ENCODE results near the gene AKAP9. TPM values are rescaled to one million over a fixed set of nuclear protein-coding genes. Genes with fewer than 3 reads are reported as not detected.
"Not testable (repeated sequence)": the region's sequence is repeated elsewhere in the genome, so short reads cannot be mapped to it uniquely, and the experiment has no call there.

Gene AKAP9
- total RNA-seq = 56.5 and 60.7 TPM in 2 replicates

DNA sequence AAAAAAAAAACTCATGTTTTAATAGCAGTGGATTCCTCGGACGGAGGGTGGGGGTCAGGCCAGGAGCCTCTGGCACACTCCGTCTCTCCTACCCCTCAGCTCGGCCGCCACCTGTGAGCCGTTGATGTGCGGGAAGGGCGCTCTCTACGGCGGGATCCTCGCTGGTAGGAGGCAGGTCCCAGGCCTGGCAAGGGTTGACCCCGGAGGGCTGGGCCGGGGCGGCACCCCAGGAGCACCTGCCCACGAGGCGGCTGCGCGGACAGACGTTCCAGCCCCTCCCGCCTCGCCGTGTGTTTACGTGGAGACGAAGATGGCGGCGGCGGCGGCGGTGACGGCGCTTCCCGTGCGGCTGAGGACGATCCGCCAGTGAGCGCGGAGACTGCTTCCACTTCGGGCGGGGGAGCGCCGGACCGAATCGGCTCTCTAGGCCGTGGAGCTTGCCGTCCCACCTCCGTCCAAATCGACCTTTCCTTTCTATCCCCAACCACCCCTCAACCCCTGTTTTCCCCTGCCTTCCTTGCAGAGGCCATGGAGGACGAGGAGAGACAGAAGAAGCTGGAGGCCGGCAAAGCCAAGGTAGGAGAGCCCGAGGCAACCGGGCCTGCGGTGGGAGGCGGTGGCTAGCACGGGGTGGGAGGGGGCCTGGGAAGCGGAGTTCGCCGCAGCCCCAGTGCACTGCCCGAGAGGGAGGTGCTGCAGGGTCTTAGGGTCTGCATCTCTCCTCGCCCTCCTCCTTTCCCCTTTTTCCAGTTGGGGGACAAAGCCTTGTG lies at the start of gene AKAP9:
Gene AKAP9, plus strand, starts transcription at position 291 of the 770 bp plus-strand sequence. Its CDS starts 238 bp downstream, at position 529.
- Histone ChIP-seq H3K79me2 (ENCODE audit: insufficient read depth, low read length) (peaks cover 50% of the 10 kb centered on the region), H3K27me3 (ENCODE audit: insufficient read depth, low read length) (no peaks in the 10 kb centered on the region), H3K4me3 (ENCODE audit: insufficient read depth, low read length) (peak within 1 kb of the TSS; percentile 92), H3K27ac (ENCODE audit: low read depth, low read length) (peak within 1 kb of the TSS; percentile 83), H2AFZ (ENCODE audit: low read length) (peak within 1 kb of the TSS; percentile 95), H3K4me1 (ENCODE audit: insufficient read depth, low read length) (peaks cover 11% of the 10 kb centered on the region), H3K36me3 (ENCODE audit: insufficient read depth, low read length) (no peaks in the 10 kb centered on the region), H3K4me2 (ENCODE audit: insufficient read depth, low read length) (peak within 1 kb of the TSS; percentile 79), H3K9me3 (ENCODE audit: low read depth, low read length) (no peaks in the 10 kb centered on the region), H4K20me1 (ENCODE audit: insufficient read depth, low read length) (peaks cover 8% of the 10 kb centered on the region)
- peak; percentile 86 for DNase-seq (ENCODE audit: insufficient read length, low spot score, missing footprints)
- TF ChIP-seq, protein P1, sequence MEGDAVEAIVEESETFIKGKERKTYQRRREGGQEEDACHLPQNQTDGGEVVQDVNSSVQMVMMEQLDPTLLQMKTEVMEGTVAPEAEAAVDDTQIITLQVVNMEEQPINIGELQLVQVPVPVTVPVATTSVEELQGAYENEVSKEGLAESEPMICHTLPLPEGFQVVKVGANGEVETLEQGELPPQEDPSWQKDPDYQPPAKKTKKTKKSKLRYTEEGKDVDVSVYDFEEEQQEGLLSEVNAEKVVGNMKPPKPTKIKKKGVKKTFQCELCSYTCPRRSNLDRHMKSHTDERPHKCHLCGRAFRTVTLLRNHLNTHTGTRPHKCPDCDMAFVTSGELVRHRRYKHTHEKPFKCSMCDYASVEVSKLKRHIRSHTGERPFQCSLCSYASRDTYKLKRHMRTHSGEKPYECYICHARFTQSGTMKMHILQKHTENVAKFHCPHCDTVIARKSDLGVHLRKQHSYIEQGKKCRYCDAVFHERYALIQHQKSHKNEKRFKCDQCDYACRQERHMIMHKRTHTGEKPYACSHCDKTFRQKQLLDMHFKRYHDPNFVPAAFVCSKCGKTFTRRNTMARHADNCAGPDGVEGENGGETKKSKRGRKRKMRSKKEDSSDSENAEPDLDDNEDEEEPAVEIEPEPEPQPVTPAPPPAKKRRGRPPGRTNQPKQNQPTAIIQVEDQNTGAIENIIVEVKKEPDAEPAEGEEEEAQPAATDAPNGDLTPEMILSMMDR (IDR thresholded peaks at IDR 0.05; ENCODE audit: extremely low read depth, low read depth, low read length) = no peak

- no peaks in the 10 kb centered on the region for H3K79me2 ChIP-seq (ENCODE audit: insufficient read depth, low read length)
- no peaks in the 10 kb centered on the region for H3K27me3 ChIP-seq (ENCODE audit: insufficient read depth, low read length)
These were observed 48.5 kb upstream of the AKAP9 start for GRCh38 chr7:91892099-91892705.

DNA sequence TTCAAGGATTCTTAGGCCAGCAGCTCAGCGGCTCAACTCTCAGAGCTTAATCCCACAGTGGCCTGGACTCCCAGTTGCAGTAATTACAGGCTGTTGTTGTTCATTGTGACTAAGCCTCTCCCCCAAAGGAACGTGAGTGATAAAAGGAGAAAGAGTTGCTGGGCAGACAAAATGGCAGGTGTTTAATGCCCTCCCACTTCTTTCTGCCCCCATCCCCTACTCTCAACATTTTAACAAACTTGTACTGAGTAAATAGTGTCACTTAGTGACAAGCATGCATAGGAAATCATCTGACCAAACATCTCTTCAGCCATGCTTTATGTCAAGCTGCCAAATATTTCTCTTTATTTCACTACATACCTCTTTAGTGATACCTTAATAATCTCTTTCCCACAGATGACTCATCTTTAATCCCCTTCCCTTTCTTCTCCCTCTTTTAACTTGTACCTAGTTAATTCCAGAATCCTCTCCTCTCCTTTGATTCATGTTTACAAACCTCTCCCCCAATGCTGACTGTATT lies 47.8 kb upstream of the AKAP9 start:
- H3K36me3 ChIP-seq (ENCODE audit: insufficient read depth, low read length) = no peaks in the 10 kb centered on the region
- no peaks in the 10 kb centered on the region for H4K20me1 ChIP-seq (ENCODE audit: insufficient read depth, low read length)
- TF ChIP-seq, protein P1 (IDR thresholded peaks at IDR 0.05; ENCODE audit: extremely low read depth, low read depth, low read length) = no peak
- no peaks in the 10 kb centered on the region for H3K27me3 ChIP-seq (ENCODE audit: insufficient read depth, low read length)
- no peak overlapping the region for H3K4me3 ChIP-seq (ENCODE audit: insufficient read depth, low read length)
- peak overlapping the region; percentile 14 for H3K4me2 ChIP-seq (ENCODE audit: insufficient read depth, low read length)
- H3K9me3 ChIP-seq (ENCODE audit: low read depth, low read length) = no peaks in the 10 kb centered on the region
- H3K27ac ChIP-seq (ENCODE audit: low read depth, low read length) = peak overlapping the region; percentile 54
- peaks cover 21% of the 10 kb centered on the region for H3K4me1 ChIP-seq (ENCODE audit: insufficient read depth, low read length)
- peak overlapping the region; percentile 42 for H2AFZ ChIP-seq (ENCODE audit: low read length)
- H3K79me2 ChIP-seq (ENCODE audit: insufficient read depth, low read length) = no peaks in the 10 kb centered on the region
- peak; percentile 91 for DNase-seq (ENCODE audit: insufficient read length, low spot score, missing footprints)

More at GRCh38 chr7:91892099-91892705, 48.5 kb upstream of the AKAP9 start:
- H3K4me3 ChIP-seq (ENCODE audit: insufficient read depth, low read length) = no peak overlapping the region
- no peak for DNase-seq (ENCODE audit: insufficient read length, low spot score, missing footprints)
- peak overlapping the region; percentile 60 for H2AFZ ChIP-seq (ENCODE audit: low read length)
- peak overlapping the region; percentile 14 for H3K4me2 ChIP-seq (ENCODE audit: insufficient read depth, low read length)
- no peaks in the 10 kb centered on the region for H3K9me3 ChIP-seq (ENCODE audit: low read depth, low read length)
- peak overlapping the region; percentile 54 for H3K27ac ChIP-seq (ENCODE audit: low read depth, low read length)
- TF ChIP-seq, protein P1 (IDR thresholded peaks at IDR 0.05; ENCODE audit: extremely low read depth, low read depth, low read length) = no peak
- H3K4me1 ChIP-seq (ENCODE audit: insufficient read depth, low read length) = peaks cover 21% of the 10 kb centered on the region
- no peaks in the 10 kb centered on the region for H4K20me1 ChIP-seq (ENCODE audit: insufficient read depth, low read length)
- no peaks in the 10 kb centered on the region for H3K36me3 ChIP-seq (ENCODE audit: insufficient read depth, low read length)

- not testable (repeated sequence) for DNase-seq (ENCODE audit: insufficient read length, low spot score, missing footprints); H3K4me3 ChIP-seq (ENCODE audit: insufficient read depth, low read length); H3K27me3 ChIP-seq (ENCODE audit: insufficient read depth, low read length); H3K27ac ChIP-seq (ENCODE audit: low read depth, low read length); H3K79me2 ChIP-seq (ENCODE audit: insufficient read depth, low read length); H3K4me2 ChIP-seq (ENCODE audit: insufficient read depth, low read length); H3K9me3 ChIP-seq (ENCODE audit: low read depth, low read length); H4K20me1 ChIP-seq (ENCODE audit: insufficient read depth, low read length); H3K36me3 ChIP-seq (ENCODE audit: insufficient read depth, low read length); H2AFZ ChIP-seq (ENCODE audit: low read length)
- peaks cover 21% of the 10 kb centered on the region for H3K4me1 ChIP-seq (ENCODE audit: insufficient read depth, low read length)
These were observed 47.0 kb upstream of the AKAP9 start for GRCh38 chr7:91893699-91894098.
